Stimulated activated CD4-positive, alpha-beta T cell treated with anti-CD3 and anti-CD28 coated beads, TNF-alpha, amount 100 ng/mL, for 48 hours (primary cell): ENCODE results near the gene SLC30A5.

Experiments used
- DNase-seq, 3 donors: peaks; one replicate each; pipeline ENCODE4 v3.0.0-alpha.2; 2020; ENCODE audit warnings: low read depth in 3 of 3

Gene SLC30A5

DNA sequence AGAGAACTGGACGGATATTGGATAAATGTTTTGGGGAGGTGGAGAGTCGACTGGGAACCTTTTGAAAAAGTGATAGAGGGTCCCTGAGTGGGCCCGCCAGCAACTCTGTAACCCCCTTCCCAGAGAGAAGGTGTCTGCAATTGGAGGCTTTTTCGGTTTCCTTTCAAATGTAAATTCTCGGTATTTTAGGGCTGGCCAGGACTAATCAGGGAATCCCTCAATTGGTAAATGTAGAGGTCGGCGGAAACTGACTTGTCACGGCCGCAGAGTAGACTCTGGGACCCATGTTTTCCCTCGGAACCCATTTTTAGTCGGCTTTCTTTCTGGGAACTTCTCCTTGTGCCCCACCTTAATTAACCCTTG, 73.7 kb downstream of the SLC30A5 start:
- no peak for DNase-seq

DNA sequence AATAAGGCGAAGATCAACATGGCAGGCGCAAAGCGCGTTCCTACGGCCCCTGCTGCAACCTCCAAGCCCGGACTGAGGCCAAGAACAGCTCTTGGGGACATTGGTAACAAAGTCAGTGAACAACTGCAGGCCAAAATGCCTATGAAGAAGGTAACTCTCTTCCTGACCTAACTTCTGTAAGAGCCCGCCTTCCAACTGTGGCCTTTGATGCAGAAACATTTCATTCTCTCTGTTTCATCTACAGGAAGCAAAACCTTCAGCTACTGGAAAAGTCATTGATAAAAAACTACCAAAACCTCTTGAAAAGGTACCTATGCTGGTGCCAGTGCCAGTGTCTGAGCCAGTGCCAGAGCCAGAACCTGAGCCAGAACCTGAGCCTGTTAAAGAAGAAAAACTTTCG, 74.1 kb downstream of the SLC30A5 start:
- no peak for DNase-seq

DNA sequence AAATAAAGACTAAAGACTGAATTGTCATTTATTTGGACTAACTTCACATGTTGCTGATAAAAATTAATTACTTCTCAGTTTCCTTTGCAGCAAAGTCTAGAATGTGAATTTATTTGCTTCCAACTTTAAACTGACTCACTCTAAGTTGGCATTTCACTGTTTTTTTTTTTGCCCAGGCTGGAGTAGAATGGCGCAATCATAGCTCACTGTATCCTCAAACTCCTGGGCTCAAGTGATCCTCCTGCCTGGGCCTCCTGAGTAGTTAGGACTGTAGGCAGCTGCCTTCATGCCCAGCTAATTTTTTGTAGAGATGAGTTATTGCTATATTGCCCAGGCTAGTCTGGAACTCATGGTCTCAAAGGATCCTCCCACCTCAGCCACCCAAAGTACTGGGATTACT, 76.7 kb downstream of the SLC30A5 start:
- no peak for DNase-seq

DNA sequence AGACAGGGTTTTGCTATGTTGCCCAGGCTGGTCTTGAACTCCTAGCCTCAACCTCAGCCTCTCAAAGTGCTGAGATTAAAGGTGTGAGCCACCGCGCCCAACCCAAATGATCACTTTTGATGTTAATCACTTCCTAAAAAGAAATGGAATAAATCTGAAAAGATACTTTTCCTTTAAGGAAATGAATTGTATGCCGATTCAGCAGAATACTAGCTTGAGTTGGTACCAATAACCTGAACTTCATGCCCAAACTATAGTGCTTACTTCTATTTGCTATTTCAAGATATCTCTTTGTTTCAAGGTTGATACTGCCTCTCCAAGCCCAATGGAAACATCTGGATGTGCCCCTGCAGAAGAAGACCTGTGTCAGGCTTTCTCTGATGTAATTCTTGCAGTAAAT, 77.2 kb downstream of the SLC30A5 start:
- no peak for DNase-seq
